ENCODE data around the gene TMED5.

GRCh38 chr1:93113127-93113526, 67.1 kb downstream of the TMED5 start:
- TF ChIP-seq, protein P1, sequence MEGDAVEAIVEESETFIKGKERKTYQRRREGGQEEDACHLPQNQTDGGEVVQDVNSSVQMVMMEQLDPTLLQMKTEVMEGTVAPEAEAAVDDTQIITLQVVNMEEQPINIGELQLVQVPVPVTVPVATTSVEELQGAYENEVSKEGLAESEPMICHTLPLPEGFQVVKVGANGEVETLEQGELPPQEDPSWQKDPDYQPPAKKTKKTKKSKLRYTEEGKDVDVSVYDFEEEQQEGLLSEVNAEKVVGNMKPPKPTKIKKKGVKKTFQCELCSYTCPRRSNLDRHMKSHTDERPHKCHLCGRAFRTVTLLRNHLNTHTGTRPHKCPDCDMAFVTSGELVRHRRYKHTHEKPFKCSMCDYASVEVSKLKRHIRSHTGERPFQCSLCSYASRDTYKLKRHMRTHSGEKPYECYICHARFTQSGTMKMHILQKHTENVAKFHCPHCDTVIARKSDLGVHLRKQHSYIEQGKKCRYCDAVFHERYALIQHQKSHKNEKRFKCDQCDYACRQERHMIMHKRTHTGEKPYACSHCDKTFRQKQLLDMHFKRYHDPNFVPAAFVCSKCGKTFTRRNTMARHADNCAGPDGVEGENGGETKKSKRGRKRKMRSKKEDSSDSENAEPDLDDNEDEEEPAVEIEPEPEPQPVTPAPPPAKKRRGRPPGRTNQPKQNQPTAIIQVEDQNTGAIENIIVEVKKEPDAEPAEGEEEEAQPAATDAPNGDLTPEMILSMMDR (IDR thresholded peaks at IDR 0.05 in 4 of 5, conservative IDR thresholded peaks at IDR 0.05 in 1 of 5): no peak
- no peak for TF ChIP-seq POLR2A (IDR thresholded peaks at IDR 0.05)

All from gastrocnemius medialis (tissue), 4 donors.